Tibial artery (tissue), 4 donors: ENCODE results near the gene WNT3.

Experiments
- DNase-seq, 2 donors: peaks; one replicate each; pipeline ENCODE4 v3.0.0-alpha.2; 2019
- H3K27ac ChIP-seq, 2 donors: fragments of 200-600 bp; sonication (generic) in 1 of 2; 1 replicate in 1 of 2; 2 replicates in 1 of 2; pipeline ENCODE4 v1.5.1; 2018 to 2019; ENCODE audit warnings: mild to moderate bottlenecking in 1 of 2
- H3K27me3 ChIP-seq, 2 donors: fragments of 200-600 bp; sonication (generic) in 1 of 2; one replicate each; pipeline versions ENCODE4 v1.5.1 to v1.6.0; 2016 to 2019
- H3K36me3 ChIP-seq, 3 donors: fragments of 200-600 bp; sonication (generic) in 2 of 3; one replicate each; pipeline ENCODE4 v1.5.1; 2016 to 2019; ENCODE audit warnings: mild to moderate bottlenecking in 2 of 3
- H3K4me1 ChIP-seq, 4 donors: fragments of 200-600 bp; sonication (generic) in 2 of 4; 1 replicate in 3 of 4; 2 replicates in 1 of 4; pipeline ENCODE4 v1.5.1; 2016 to 2019
- H3K4me3 ChIP-seq, 2 donors: fragments of 200-600 bp; sonication (generic) in 1 of 2; 1 replicate in 1 of 2; 2 replicates in 1 of 2; pipeline ENCODE4 v1.5.1; 2018 to 2019; ENCODE audit warnings: mild to moderate bottlenecking in 2 of 2
- H3K9me3 ChIP-seq, 3 donors: fragments of 200-600 bp; sonication (generic) in 1 of 3; one replicate each; pipeline ENCODE4 v1.5.1; 2016 to 2019
- CTCF ChIP-seq, 2 experiments: fragments of 200-600 bp in 1 of 2; fragments of 450-650 bp in 1 of 2; IDR thresholded peaks; one replicate each; pipeline ENCODE4 v1.5.1; 2017 to 2019; ENCODE audit warnings: antibody characterized with exemption in 2 of 2, mild to moderate bottlenecking in 1 of 2, moderate library complexity in 1 of 2
- intact Hi-C: fragments of 100-400 bp; cut with DNase I; formaldehyde crosslinking; loops from one replicate; pipeline ENCODE4 v1.15.0; 2023; ENCODE audit warnings: low total_unique reads

The WNT3 gene

GRCh38 chr17:46827274-46827673, 8.8 kb upstream of the WNT3 start:
- Histone ChIP-seq H3K9me3 (no peaks in the 10 kb centered on the region), H3K36me3 (no peaks in the 10 kb centered on the region), H3K4me1 (no peaks in the 10 kb centered on the region), H3K27ac (no peak overlapping the region), H3K4me3 (no peak overlapping the region), H3K27me3 (peaks cover 0 to 60% of the 10 kb centered on the region in 2 donors)
- no peak for TF ChIP-seq CTCF (IDR thresholded peaks at IDR 0.05)
- DNase-seq: no peak
- intact Hi-C loops: no loop called here

GRCh38 chr17:46826116-46826515, 7.6 kb upstream of the WNT3 start:
- Histone ChIP-seq H3K4me3 (no peak overlapping the region), H3K27ac (no peak overlapping the region), H3K9me3 (no peaks in the 10 kb centered on the region), H3K4me1 (no peaks in the 10 kb centered on the region), H3K27me3 (peaks cover 0 to 60% of the 10 kb centered on the region in 2 donors), H3K36me3 (no peaks in the 10 kb centered on the region)
- intact Hi-C loops: no loop called here
- no peak for DNase-seq
- no peak for TF ChIP-seq CTCF (IDR thresholded peaks at IDR 0.05)

- H3K27me3 ChIP-seq: peaks cover 4 to 68% of the 10 kb centered on the region in 2 donors
- H3K27ac ChIP-seq: no peak overlapping the region
Observed at GRCh38 chr17:46823657-46824056, 5.2 kb upstream of the WNT3 start.

GRCh38 chr17:46822388-46822921, 4.0 kb upstream of the WNT3 start:
- no peak overlapping the region for H3K27ac ChIP-seq
- H3K4me3 ChIP-seq: no peak overlapping the region
- intact Hi-C loops: no loop called here
- no peaks in the 10 kb centered on the region for H3K9me3 ChIP-seq
- H3K36me3 ChIP-seq: no peaks in the 10 kb centered on the region
- TF ChIP-seq CTCF (IDR thresholded peaks at IDR 0.05): no peak
- no peak for DNase-seq
- H3K27me3 ChIP-seq: peaks cover 4 to 73% of the 10 kb centered on the region in 2 donors
- H3K4me1 ChIP-seq: peaks cover 0 to 24% (median 19%) of the 10 kb centered on the region in 4 donors

More at GRCh38 chr17:46823657-46824056, 5.2 kb upstream of the WNT3 start:
- TF ChIP-seq CTCF (IDR thresholded peaks at IDR 0.05): no peak
- H3K36me3 ChIP-seq: no peaks in the 10 kb centered on the region
- no peaks in the 10 kb centered on the region for H3K9me3 ChIP-seq
- peaks cover 0 to 18% (median 12%) of the 10 kb centered on the region in 4 donors for H3K4me1 ChIP-seq
- H3K4me3 ChIP-seq: no peak overlapping the region
- intact Hi-C loops: no loop called here
- no peak for DNase-seq

GRCh38 chr17:46821482-46822387, 3.2 kb upstream of the WNT3 start:
- no peak overlapping the region for H3K27ac ChIP-seq
- no peak for TF ChIP-seq CTCF (IDR thresholded peaks at IDR 0.05)

More at GRCh38 chr17:46821482-46822387, 3.2 kb upstream of the WNT3 start:
- Histone ChIP-seq H3K9me3 (no peaks in the 10 kb centered on the region), H3K36me3 (no peaks in the 10 kb centered on the region), H3K4me3 (no peak overlapping the region), H3K4me1 (peaks cover 0 to 24% (median 19%) of the 10 kb centered on the region in 4 donors), H3K27me3 (peaks cover 4 to 81% of the 10 kb centered on the region in 2 donors)
- no peak for DNase-seq
- intact Hi-C loops: no loop called here
